Measurements from ENCODE around the gene MYOG.

Gene MYOG

GRCh38 chr1:203033917-203034316 is 51.9 kb downstream of the MYOG start:
- Histone ChIP-seq H4K8ac (ENCODE audit: low read depth, low read length) (no peak overlapping the region), H3K27ac (ENCODE audit: low read depth, low read length) (no peak overlapping the region), H3K27me3 (ENCODE audit: insufficient read depth, low read length, poor library complexity) (no peaks in the 10 kb centered on the region), H2BK120ac (ENCODE audit: low read depth, low read length) (no peak overlapping the region), H3K4me1 (ENCODE audit: control insufficient read depth, low read depth, low read length) (no peaks in the 10 kb centered on the region), H4K5ac (ENCODE audit: low read length) (no peak overlapping the region), H3K4ac (ENCODE audit: low read depth, low read length) (no peak overlapping the region), H3K79me2 (ENCODE audit: control insufficient read depth, insufficient read depth, low read length) (no peaks in the 10 kb centered on the region), H3K9ac (ENCODE audit: low read length) (no peak overlapping the region), H3K36me3 (ENCODE audit: control insufficient read depth, insufficient read depth, low read length) (no peaks in the 10 kb centered on the region), H3K4me2 (ENCODE audit: low read length) (no peak overlapping the region), H3K56ac (ENCODE audit: low read length) (no peak overlapping the region), H3K79me1 (ENCODE audit: low read length) (no peaks in the 10 kb centered on the region), H2BK5ac (ENCODE audit: low read length) (no peak overlapping the region), H3K18ac (ENCODE audit: low read length) (no peak overlapping the region), H2AK5ac (ENCODE audit: low read length) (no peak overlapping the region), H3K4me3 (ENCODE audit: low read length) (no peak overlapping the region), H2BK15ac (replicated peaks; ENCODE audit: low read depth) (no peak overlapping the region), H3K23ac (ENCODE audit: low read length) (no peak overlapping the region)
- WGBS (ENCODE audit: extremely low coverage, insufficient coverage, low lambda C conversion rate): no CpG with 5 or more reads among the region's 2 CpGs
- DNase-seq: no peak

- Histone ChIP-seq H3K27ac (ENCODE audit: low read depth, low read length) (no peak overlapping the region), H3K18ac (ENCODE audit: low read length) (no peak overlapping the region), H3K23ac (ENCODE audit: low read length) (no peak overlapping the region), H3K9ac (ENCODE audit: low read length) (no peak overlapping the region), H2AK5ac (ENCODE audit: low read length) (no peak overlapping the region), H2BK15ac (replicated peaks; ENCODE audit: low read depth) (no peak overlapping the region), H4K8ac (ENCODE audit: low read depth, low read length) (no peak overlapping the region), H2BK120ac (ENCODE audit: low read depth, low read length) (no peak overlapping the region), H3K4ac (ENCODE audit: low read depth, low read length) (no peak overlapping the region), H3K4me1 (ENCODE audit: control insufficient read depth, low read depth, low read length) (no peaks in the 10 kb centered on the region), H3K4me2 (ENCODE audit: low read length) (no peak overlapping the region), H3K79me1 (ENCODE audit: low read length) (no peaks in the 10 kb centered on the region), H3K79me2 (ENCODE audit: control insufficient read depth, insufficient read depth, low read length) (no peaks in the 10 kb centered on the region), H3K36me3 (ENCODE audit: control insufficient read depth, insufficient read depth, low read length) (no peaks in the 10 kb centered on the region), H3K27me3 (ENCODE audit: insufficient read depth, low read length, poor library complexity) (no peaks in the 10 kb centered on the region), H4K5ac (ENCODE audit: low read length) (no peak overlapping the region), H2BK5ac (ENCODE audit: low read length) (no peak overlapping the region), H3K56ac (ENCODE audit: low read length) (no peak overlapping the region), H3K4me3 (ENCODE audit: low read length) (no peak overlapping the region)
- WGBS (ENCODE audit: extremely low coverage, insufficient coverage, low lambda C conversion rate): no CpG with 5 or more reads among the region's 2 CpGs
- no peak for DNase-seq
Observed at GRCh38 chr1:203033287-203033686, 52.5 kb downstream of the MYOG start.
